Mucosa of descending colon (tissue), 3 donors: ENCODE data around the gene UBE2M. TPM values are rescaled to one million over a fixed set of nuclear protein-coding genes. Genes with fewer than 3 reads are reported as not detected.
"Not testable (repeated sequence)": the region's sequence is repeated elsewhere in the genome, so short reads cannot be mapped to it uniquely, and the experiment has no call there.

Source experiments
- ATAC-seq: fragments of 200-7000 bp; cut with Tn5 transposase; one replicate; pipeline ENCODE4 v1.9.1; 2020; ENCODE audit warnings: mild to moderate bottlenecking, moderate library complexity
- DNase-seq, 3 donors: peaks; one replicate each; pipeline ENCODE4 v3.0.0-alpha.2; 2020
- H3K36me3 ChIP-seq: fragments of 200-600 bp; one replicate; pipeline ENCODE4 v1.8.0; 2021; ENCODE audit warnings: low read depth, mild to moderate bottlenecking
- H3K4me1 ChIP-seq: fragments of 200-600 bp; one replicate; pipeline ENCODE4 v1.8.0; 2021; ENCODE audit warnings: low read depth, mild to moderate bottlenecking
- H3K4me3 ChIP-seq: fragments of 200-600 bp; one replicate; pipeline ENCODE4 v1.8.0; 2021; ENCODE audit warnings: mild to moderate bottlenecking
- H3K9me3 ChIP-seq: fragments of 200-600 bp; one replicate; pipeline ENCODE4 v1.8.0; 2021; ENCODE audit warnings: mild to moderate bottlenecking
- intact Hi-C, 2 donors: fragments of 100-400 bp; cut with DNase I in 1 of 2; cut with micrococcal nuclease in 1 of 2; formaldehyde crosslinking; loops; one replicate each; pipeline versions ENCODE4 v1.11.0 to v1.11.1; 2022; cut with DNase I, micrococcal nuclease
- total RNA-seq, 3 donors: library from RNA; stranded (reverse); fragmentation: NEBNext Ultra II Directional in 2 of 3; extraction: Animal tissue kit (Norgen Biotek cat#: 25700) in 2 of 3; gene quantifications; one replicate each; pipeline versions ENCODE4 v1.2.1 to v1.2.4, GENCODE V29; 2021 to 2023
- TF ChIP-seq, protein P1 (sequence below): fragments of 200-600 bp; IDR thresholded peaks from one replicate; pipeline ENCODE4 v1.8.0; 2022; ENCODE audit warnings: antibody characterized with exemption, mild to moderate bottlenecking
- donor health status: DM: no; HTN: no; CAD: no; lungs with moderate emphysema.
- donor health status: DM: no; HTN: no; CAD: no.
- donor health status: DM: no; HTN: yes; CAD: no.

The UBE2M gene
- total RNA-seq, 3 donors from 2014 or later, result 49.4 to 101 (median 66.7) TPM

GRCh38 chr19:58545286-58546018 lies 13.0 kb downstream of the UBE2M start:
- Histone ChIP-seq H3K4me3 (peak overlapping the region; percentile 85), H3K36me3 (peaks cover 29% of the 10 kb centered on the region), H3K4me1 (peaks cover 21% of the 10 kb centered on the region), H3K9me3 (no peaks in the 10 kb centered on the region)
- ATAC-seq (no peak), DNase-seq (peak in 1 of 3 donors; percentile 64)
- TF ChIP-seq, protein P1, sequence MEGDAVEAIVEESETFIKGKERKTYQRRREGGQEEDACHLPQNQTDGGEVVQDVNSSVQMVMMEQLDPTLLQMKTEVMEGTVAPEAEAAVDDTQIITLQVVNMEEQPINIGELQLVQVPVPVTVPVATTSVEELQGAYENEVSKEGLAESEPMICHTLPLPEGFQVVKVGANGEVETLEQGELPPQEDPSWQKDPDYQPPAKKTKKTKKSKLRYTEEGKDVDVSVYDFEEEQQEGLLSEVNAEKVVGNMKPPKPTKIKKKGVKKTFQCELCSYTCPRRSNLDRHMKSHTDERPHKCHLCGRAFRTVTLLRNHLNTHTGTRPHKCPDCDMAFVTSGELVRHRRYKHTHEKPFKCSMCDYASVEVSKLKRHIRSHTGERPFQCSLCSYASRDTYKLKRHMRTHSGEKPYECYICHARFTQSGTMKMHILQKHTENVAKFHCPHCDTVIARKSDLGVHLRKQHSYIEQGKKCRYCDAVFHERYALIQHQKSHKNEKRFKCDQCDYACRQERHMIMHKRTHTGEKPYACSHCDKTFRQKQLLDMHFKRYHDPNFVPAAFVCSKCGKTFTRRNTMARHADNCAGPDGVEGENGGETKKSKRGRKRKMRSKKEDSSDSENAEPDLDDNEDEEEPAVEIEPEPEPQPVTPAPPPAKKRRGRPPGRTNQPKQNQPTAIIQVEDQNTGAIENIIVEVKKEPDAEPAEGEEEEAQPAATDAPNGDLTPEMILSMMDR, result no peak
- intact Hi-C loops, result no loop called here

- Histone ChIP-seq H3K9me3 (no peaks in the 10 kb centered on the region), H3K4me1 (peaks cover 21% of the 10 kb centered on the region), H3K36me3 (peaks cover 22% of the 10 kb centered on the region), H3K4me3 (peak overlapping the region; percentile 85)
- TF ChIP-seq, protein P1, result no peak
- peak in 2 of 3 donors; percentile 48 to 70 for DNase-seq
- intact Hi-C loops, result no loop called here
- ATAC-seq, result peak; percentile 46
Measured at GRCh38 chr19:58544591-58545285, 13.7 kb downstream of the UBE2M start.

GRCh38 chr19:58543826-58544590 lies 14.4 kb downstream of the UBE2M start, which contains the start of gene TRIM28:
TSS of gene TRIM28 (plus strand) at chr19:58544064. CDS start at chr19:58544758, 694 bp downstream.
- Histone ChIP-seq H3K4me3 (peak within 1 kb of the TSS; percentile 85), H3K4me1 (peaks cover 21% of the 10 kb centered on the region), H3K9me3 (no peaks in the 10 kb centered on the region), H3K36me3 (peaks cover 15% of the 10 kb centered on the region)
- ATAC-seq, result peak; percentile 94
- intact Hi-C loops, result no loop called here
- TF ChIP-seq, protein P1, result no peak
- peak; percentile 99 for DNase-seq

GRCh38 chr19:58542641-58543372 lies 15.6 kb downstream of the UBE2M start:
- H3K4me3 ChIP-seq, H3K36me3 ChIP-seq, intact Hi-C loops, H3K9me3 ChIP-seq, ATAC-seq: not testable (repeated sequence)
- peaks cover 27% of the 10 kb centered on the region for H3K4me1 ChIP-seq
- peak in 1 of 3 donors; percentile 37 for DNase-seq

DNA sequence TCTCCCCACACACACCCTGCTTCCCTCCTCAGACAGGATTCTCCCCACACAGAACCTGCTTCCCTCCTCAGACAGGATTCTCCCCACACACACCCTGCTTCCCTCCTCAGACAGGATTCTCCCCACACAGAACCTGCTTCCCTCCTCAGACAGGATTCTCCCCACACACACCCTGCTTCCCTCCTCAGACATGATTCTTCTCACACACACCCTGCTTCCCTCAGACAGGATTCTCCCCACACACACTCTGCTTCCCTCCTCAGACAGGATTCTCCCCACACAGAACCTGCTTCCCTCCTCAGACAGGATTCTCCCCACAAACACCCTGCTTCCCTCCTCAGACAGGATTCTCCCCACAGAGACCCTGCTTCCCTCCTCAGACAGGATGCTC lies 19.2 kb downstream of the UBE2M start:
- intact Hi-C loops, ATAC-seq, DNase-seq, H3K36me3 ChIP-seq, H3K4me3 ChIP-seq, H3K9me3 ChIP-seq: not testable (repeated sequence)
- peaks cover 13% of the 10 kb centered on the region for H3K4me1 ChIP-seq
